ENCODE measurements around the gene PRMT7.

The PRMT7 gene

DNA sequence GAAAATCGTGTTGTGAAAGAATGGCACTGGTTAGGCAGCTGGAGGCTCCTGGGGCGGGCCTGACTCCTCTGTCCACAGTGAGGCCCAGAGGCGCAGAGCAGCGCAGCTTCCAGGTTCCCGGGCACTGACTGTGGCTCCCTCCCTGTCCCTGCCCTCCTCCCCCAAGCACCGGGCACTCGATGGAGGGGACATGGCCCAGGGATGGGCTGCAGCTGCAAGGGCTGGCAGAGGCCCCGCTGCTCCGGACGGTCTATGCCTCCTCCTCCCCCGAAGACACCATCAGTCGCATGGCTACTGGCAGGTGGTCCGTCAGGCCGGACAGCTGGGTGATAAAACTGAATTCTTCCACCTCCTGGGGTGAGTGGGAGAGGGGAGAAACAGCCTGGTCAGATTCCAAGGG lies 50.1 kb downstream of the PRMT7 start:
- DNase-seq, result no peak
- Mint-ChIP-seq H3K36me3 (ENCODE audit: low read depth) (peaks cover 5% of the 10 kb centered on the region), H3K4me1 (peaks cover 40% of the 10 kb centered on the region), H3K9me3 (no peaks in the 10 kb centered on the region), H3K27ac (no peak overlapping the region), H3K4me3 (no peak overlapping the region), H3K27me3 (ENCODE audit: low read depth, poor library complexity) (no peaks in the 10 kb centered on the region)
- TF ChIP-seq, protein P1, sequence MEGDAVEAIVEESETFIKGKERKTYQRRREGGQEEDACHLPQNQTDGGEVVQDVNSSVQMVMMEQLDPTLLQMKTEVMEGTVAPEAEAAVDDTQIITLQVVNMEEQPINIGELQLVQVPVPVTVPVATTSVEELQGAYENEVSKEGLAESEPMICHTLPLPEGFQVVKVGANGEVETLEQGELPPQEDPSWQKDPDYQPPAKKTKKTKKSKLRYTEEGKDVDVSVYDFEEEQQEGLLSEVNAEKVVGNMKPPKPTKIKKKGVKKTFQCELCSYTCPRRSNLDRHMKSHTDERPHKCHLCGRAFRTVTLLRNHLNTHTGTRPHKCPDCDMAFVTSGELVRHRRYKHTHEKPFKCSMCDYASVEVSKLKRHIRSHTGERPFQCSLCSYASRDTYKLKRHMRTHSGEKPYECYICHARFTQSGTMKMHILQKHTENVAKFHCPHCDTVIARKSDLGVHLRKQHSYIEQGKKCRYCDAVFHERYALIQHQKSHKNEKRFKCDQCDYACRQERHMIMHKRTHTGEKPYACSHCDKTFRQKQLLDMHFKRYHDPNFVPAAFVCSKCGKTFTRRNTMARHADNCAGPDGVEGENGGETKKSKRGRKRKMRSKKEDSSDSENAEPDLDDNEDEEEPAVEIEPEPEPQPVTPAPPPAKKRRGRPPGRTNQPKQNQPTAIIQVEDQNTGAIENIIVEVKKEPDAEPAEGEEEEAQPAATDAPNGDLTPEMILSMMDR (IDR thresholded peaks at IDR 0.05), result no peak

DNA sequence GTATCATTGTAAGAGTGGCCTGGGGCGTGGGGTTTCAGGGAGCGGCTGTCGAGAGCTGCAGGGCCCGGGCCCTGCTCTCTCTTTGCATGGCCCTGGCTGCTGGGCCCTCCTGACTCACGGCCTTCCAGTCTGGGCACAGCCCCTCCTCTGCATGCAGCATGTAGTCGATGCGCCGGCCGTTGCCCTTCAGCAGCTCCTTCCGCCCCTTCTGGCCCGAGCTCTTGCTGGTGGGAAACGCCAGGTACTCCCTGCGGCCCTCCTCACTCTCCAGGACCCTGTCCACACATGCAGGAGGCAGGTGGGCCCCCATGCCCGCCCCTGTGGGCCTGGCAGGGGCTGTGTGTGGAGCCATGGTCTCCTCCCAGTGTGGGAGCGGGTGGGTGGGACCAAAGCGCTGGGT lies 50.7 kb downstream of the PRMT7 start:
- no peak for DNase-seq
- H3K4me3 Mint-ChIP-seq, result no peak overlapping the region
- H3K9me3 Mint-ChIP-seq, result no peaks in the 10 kb centered on the region
- H3K4me1 Mint-ChIP-seq, result peaks cover 45% of the 10 kb centered on the region
- no peaks in the 10 kb centered on the region for H3K27me3 Mint-ChIP-seq (ENCODE audit: low read depth, poor library complexity)
- no peak overlapping the region for H3K27ac Mint-ChIP-seq
- peaks cover 5% of the 10 kb centered on the region for H3K36me3 Mint-ChIP-seq (ENCODE audit: low read depth)
- TF ChIP-seq, protein P1 (IDR thresholded peaks at IDR 0.05), result no peak

DNA sequence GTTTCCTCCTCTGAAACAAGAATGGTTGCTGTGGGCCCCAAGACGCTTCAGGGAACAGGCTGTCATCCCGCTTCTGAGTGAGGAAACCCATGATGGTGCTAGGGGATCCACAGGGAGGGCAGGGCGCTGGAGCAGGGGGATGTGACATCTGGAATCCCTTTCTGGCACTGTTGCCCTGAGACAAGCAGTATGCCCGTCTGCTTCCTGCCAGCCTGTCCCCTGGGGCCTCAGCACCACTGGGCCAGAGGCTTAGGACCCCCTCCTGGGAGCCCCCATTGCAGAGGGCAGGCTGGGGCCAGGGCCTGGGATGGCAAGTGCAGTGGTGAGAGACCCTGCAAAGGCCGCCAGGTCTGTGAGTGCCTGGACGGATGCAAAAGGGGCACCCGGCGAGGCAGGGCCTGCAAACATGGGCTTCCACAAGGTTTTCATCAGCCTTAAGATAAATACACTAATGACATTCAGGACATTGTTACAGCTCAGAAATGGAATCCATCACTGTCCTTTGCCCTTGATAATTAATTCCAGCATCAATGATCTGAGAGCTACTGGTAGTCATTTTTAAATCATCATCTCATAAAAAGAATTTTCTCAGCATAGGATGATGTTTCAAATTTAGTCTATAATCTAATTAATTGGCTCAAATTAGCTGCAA lies 51.6 kb downstream of the PRMT7 start:
- Mint-ChIP-seq H3K27me3 (ENCODE audit: low read depth, poor library complexity) (no peaks in the 10 kb centered on the region), H3K4me3 (no peak overlapping the region), H3K4me1 (peaks cover 51% of the 10 kb centered on the region), H3K36me3 (ENCODE audit: low read depth) (peaks cover 5% of the 10 kb centered on the region), H3K27ac (peak overlapping the region; percentile 29), H3K9me3 (no peaks in the 10 kb centered on the region)
- TF ChIP-seq, protein P1 (IDR thresholded peaks at IDR 0.05), result no peak
- DNase-seq, result no peak

DNA sequence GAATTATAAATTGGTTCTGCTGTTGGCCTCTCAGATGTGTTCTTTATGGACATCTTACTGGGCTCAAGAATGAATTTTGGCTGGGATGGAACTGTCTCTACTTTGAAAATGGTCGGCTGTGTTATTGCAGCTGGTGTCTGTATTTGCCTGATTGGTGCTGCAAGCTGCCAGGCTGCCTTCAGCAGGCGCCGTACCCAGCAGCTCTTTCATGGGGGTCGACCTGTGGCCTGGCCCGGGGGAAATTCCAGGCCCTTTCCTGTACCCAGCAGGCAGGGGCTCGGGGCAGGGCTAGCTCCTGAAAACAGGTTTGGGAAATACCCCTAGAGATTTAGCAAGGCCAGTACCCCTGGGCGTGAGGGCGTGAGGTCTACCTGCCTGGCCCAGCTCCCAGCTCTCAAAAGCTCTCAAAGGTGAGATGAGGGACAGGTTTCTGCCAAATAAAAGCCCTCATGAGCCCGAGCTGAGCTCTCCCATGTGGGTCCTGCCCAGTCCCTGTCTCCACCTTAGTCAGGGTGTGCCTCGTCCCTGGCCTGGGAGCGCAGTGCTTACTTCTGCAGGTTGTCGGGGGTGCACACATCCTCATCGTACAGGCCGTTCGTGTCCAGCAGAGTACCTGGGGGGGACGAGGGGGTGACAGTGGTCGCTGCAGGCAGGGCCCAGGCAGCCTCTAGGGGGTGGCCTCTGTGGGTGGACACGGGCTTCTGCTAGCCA lies 52.3 kb downstream of the PRMT7 start:
- Mint-ChIP-seq H3K36me3 (ENCODE audit: low read depth) (peaks cover 3% of the 10 kb centered on the region), H3K27me3 (ENCODE audit: low read depth, poor library complexity) (no peaks in the 10 kb centered on the region), H3K4me1 (peaks cover 58% of the 10 kb centered on the region), H3K27ac (peak overlapping the region; percentile 89), H3K4me3 (no peak overlapping the region), H3K9me3 (no peaks in the 10 kb centered on the region)
- DNase-seq, result no peak
- TF ChIP-seq, protein P1 (IDR thresholded peaks at IDR 0.05), result no peak

DNA sequence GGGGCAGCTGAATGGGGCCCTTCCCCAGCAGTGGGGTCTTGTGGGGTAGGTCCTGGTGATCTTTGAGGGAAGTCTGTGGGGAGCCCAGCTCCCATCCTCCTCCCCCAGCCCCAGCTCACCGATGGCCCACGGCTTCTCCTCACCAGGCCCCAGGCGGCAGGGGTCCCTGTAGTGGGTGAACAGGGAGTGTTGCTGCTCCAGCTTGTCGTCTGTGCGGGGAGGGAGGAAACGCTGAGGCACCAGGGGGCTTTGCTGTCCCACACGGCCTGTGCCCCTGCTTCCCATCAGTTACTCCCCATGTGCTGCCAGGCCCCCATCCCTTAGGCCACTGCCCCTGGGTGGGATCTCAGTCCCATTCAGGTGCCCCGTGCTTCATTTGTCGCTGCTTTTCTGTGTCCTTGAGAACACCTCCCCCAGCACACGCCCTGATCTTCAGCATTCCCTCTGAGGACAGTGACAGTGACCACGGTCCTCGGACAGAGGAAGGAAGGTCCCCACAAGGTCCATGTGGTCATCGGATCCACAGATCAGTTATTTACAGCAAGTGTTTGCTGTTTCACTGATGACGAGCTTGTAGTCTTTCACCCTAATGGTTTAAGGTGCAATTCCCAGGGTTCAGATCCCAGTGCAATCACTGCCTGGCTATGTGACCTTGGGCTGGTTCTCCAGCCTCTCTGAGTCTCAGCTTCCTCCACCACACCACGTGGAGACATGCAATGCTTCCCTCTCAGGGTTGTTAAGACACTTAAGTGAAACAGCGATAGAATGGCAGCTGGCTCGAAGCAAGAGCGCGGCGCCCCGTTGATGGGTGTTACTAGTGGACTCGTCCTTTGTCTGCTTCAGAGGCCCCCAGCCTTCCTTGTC lies 53.1 kb downstream of the PRMT7 start:
- no peaks in the 10 kb centered on the region for H3K36me3 Mint-ChIP-seq (ENCODE audit: low read depth)
- DNase-seq, result no peak
- H3K27me3 Mint-ChIP-seq (ENCODE audit: low read depth, poor library complexity), result no peaks in the 10 kb centered on the region
- no peaks in the 10 kb centered on the region for H3K9me3 Mint-ChIP-seq
- H3K4me1 Mint-ChIP-seq, result peaks cover 66% of the 10 kb centered on the region
- no peak overlapping the region for H3K4me3 Mint-ChIP-seq
- TF ChIP-seq, protein P1 (IDR thresholded peaks at IDR 0.05), result no peak
- H3K27ac Mint-ChIP-seq, result peak overlapping the region; percentile 60

Measured in nephron progenitor cell (in vitro differentiated cells).